Kidney (tissue), 14 donors: Measurements from ENCODE around the gene ACTN4. TPM values are rescaled to one million over a fixed set of nuclear protein-coding genes. Genes with fewer than 3 reads are reported as not detected.
A peak's percentile ranks its signal among the peaks of the same experiment; 100 is the strongest.
"Not testable (repeated sequence)": the region's sequence is repeated elsewhere in the genome, so short reads cannot be mapped to it uniquely, and the experiment has no call there.

ENCODE experiments used
- DNase-seq, 5 donors: peaks; one replicate each; pipeline ENCODE4 v3.0.0-alpha.2; 2013 to 2020
- FAIRE-seq: peaks from 2 replicates; lab custom pipeline; 2012; peaks lifted over from hg19 to GRCh38; lab: Jason Lieb, UNC
- H3K27ac ChIP-seq, 2 donors: one replicate each; pipeline ENCODE4 v1.7.0; 2013; ENCODE audit warnings: low read depth in 2 of 2, low read length in 2 of 2, inconsistent platforms in 1 of 2
- H3K27me3 ChIP-seq: one replicate; pipeline ENCODE4 v1.7.1; 2013; ENCODE audit warnings: low read length, inconsistent platforms; ENCODE audit not compliant: control insufficient read depth, insufficient read depth
- H3K36me3 ChIP-seq, 3 donors: one replicate each; pipeline versions ENCODE4 v1.7.0 to v1.7.1; 2013; ENCODE audit warnings: low read length in 3 of 3, control low read depth in 1 of 3, inconsistent platforms in 1 of 3; ENCODE audit not compliant: insufficient read depth in 3 of 3, control insufficient read depth in 2 of 3
- H3K4me1 ChIP-seq, 3 donors: one replicate each; pipeline versions ENCODE4 v1.7.0 to v1.7.1; 2013; ENCODE audit warnings: low read length in 3 of 3, inconsistent platforms in 1 of 3, low read depth in 1 of 3; ENCODE audit not compliant: control insufficient read depth in 2 of 3, insufficient read depth in 2 of 3
- H3K4me3 ChIP-seq, 3 donors: one replicate each; pipeline versions ENCODE4 v1.7.0 to v1.8.1; 2013; ENCODE audit warnings: low read length in 3 of 3, control low read depth in 1 of 3, inconsistent platforms in 1 of 3
- H3K9ac ChIP-seq, 3 donors: one replicate each; pipeline versions ENCODE4 v1.7.0 to v1.7.1; 2013; ENCODE audit warnings: low read length in 3 of 3, control low read depth in 1 of 3, inconsistent platforms in 1 of 3
- H3K9me3 ChIP-seq, 3 donors: one replicate each; pipeline versions ENCODE4 v1.7.0 to v1.7.1; 2013; ENCODE audit warnings: low read length in 3 of 3, control low read depth in 1 of 3, inconsistent platforms in 1 of 3; ENCODE audit not compliant: control insufficient read depth in 2 of 3, insufficient read depth in 1 of 3
- CTCF ChIP-seq: IDR thresholded peaks from 3 replicates; pipeline ENCODE4 v1.5.1; 2012; ENCODE audit warnings: mild to moderate bottlenecking, moderate library complexity, borderline replicate concordance; ENCODE audit not compliant: insufficient read depth; ENCODE audit errors: extremely low read depth
- intact Hi-C: fragments of 100-400 bp; cut with DNase I; formaldehyde crosslinking; loops from one replicate; pipeline ENCODE4 v1.11.1; 2022
- polyA plus RNA-seq: library from polyadenylated mRNA; stranded (reverse); fragments of 350-450 nt; fragmentation: Illumina TruSeq; extraction: RNeasy Lipid Tissue Mini Kit (QIAGEN cat#74804); gene quantifications from one replicate; pipeline ENCODE4 v1.2.3, GENCODE V29; 2014; ENCODE audit warnings: low read depth, low replicate concordance; ENCODE audit not compliant: insufficient read depth
- total RNA-seq: library from RNA; stranded (reverse); fragmentation: NEBNext Ultra II Directional; extraction: Animal tissue kit (Norgen Biotek cat#: 25700); gene quantifications from one replicate; pipeline ENCODE4 v1.2.1, GENCODE V29; 2021
- donor health status: control.
- donor health status: control.
- donor health status: control.
- donor health status: control.
- donor health status: control.
- donor health status: DM: yes; HTN: yes; CAD: no.
- donor health status: Normal renal cell carcinoma (clear cell type).

ACTN4 gene
- total and polyA plus RNA-seq, 2 donors from 2014 or later, result 231 to 606 TPM

GRCh38 chr19:38769635-38770211 lies 122.3 kb downstream of the ACTN4 start:
- H3K4me3 ChIP-seq, result no peak overlapping the region
- H3K27me3 ChIP-seq, result no peaks in the 10 kb centered on the region
- peak overlapping the region in 1 of 3 donors; percentile 48 for H3K9ac ChIP-seq
- intact Hi-C loops, result loop anchor here (10.0 kb wide), 1 partner anchor 55 kb away; no protein-coding TSS in a partner anchor
- FAIRE-seq (no peak), DNase-seq (peak; percentile 74 to 97 (median 91))
- peak; percentile 76 for TF ChIP-seq CTCF
- no peaks in the 10 kb centered on the region for H3K9me3 ChIP-seq
- H3K27ac ChIP-seq, result peak overlapping the region in 1 of 2 donors; percentile 47
- no peaks in the 10 kb centered on the region for H3K36me3 ChIP-seq
- peaks cover 0 to 2% (median 0%) of the 10 kb centered on the region in 3 donors for H3K4me1 ChIP-seq

GRCh38 chr19:38770228-38770948 lies 122.9 kb downstream of the ACTN4 start:
- H3K4me3 ChIP-seq, H3K9me3 ChIP-seq, H3K27ac ChIP-seq, H3K4me1 ChIP-seq, FAIRE-seq, DNase-seq, H3K36me3 ChIP-seq, H3K27me3 ChIP-seq, H3K9ac ChIP-seq: not testable (repeated sequence)
- intact Hi-C loops, result loop anchor here (10.0 kb wide), 1 partner anchor 54 kb away; no protein-coding TSS in a partner anchor

- intact Hi-C loops, result loop anchor here (10.0 kb wide), 1 partner anchor 54 kb away; no protein-coding TSS in a partner anchor
- not testable (repeated sequence) for H3K9me3 ChIP-seq, H3K4me3 ChIP-seq, H3K27ac ChIP-seq, DNase-seq, H3K4me1 ChIP-seq, FAIRE-seq, H3K36me3 ChIP-seq, H3K27me3 ChIP-seq, H3K9ac ChIP-seq
Measured at GRCh38 chr19:38770949-38771275, 123.5 kb downstream of the ACTN4 start.

GRCh38 chr19:38771569-38771968 lies 124.1 kb downstream of the ACTN4 start:
- not testable (repeated sequence) for FAIRE-seq, H3K9me3 ChIP-seq, H3K27me3 ChIP-seq, H3K27ac ChIP-seq, H3K4me1 ChIP-seq, H3K9ac ChIP-seq, DNase-seq, H3K4me3 ChIP-seq, H3K36me3 ChIP-seq
- intact Hi-C loops, result loop anchor here (10.0 kb wide), 1 partner anchor 53 kb away; no protein-coding TSS in a partner anchor
